Measurements from ENCODE around the gene CACNA1E. TPM values are rescaled to one million over a fixed set of nuclear protein-coding genes. Genes with fewer than 3 reads are reported as not detected.

The CACNA1E gene
- total RNA-seq, 2 experiments from 2014 or later = not detected

DNA sequence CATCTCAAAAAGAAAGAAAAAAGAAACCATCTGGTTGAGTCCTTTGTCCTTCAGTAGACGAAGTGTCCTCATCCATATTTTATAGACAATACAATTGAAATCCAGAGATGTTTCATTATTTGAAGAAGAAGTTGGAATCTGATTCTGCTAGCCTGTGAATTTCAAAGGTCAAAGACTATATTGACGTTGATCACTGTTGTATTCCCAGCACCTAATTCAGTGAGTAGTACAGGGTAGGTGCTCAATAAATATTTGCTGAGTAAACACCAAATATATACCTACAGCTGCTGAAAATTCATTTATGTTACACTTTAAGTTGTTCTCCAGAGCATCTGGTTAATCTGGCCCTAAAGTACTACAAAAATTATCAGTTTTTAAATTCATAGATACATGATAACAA is 135.2 kb downstream of the CACNA1E start:
- no peak for ATAC-seq
- no peak overlapping the region for H3K4me3 Mint-ChIP-seq
- no peak for DNase-seq
- no peaks in the 10 kb centered on the region for H3K36me3 Mint-ChIP-seq (ENCODE audit: low read depth)
- peaks cover 6% of the 10 kb centered on the region for H3K27me3 Mint-ChIP-seq
- no peak overlapping the region for H3K27ac Mint-ChIP-seq
- intact Hi-C loops (cut with DNase I, micrococcal nuclease) = no loop called here
- POLR2A ChIA-PET = no interaction called here
- peaks cover 2% of the 10 kb centered on the region for H3K9me3 Mint-ChIP-seq (ENCODE audit: low read depth)
- CTCF ChIA-PET = no interaction called here
- H3K4me1 Mint-ChIP-seq = no peaks in the 10 kb centered on the region

DNA sequence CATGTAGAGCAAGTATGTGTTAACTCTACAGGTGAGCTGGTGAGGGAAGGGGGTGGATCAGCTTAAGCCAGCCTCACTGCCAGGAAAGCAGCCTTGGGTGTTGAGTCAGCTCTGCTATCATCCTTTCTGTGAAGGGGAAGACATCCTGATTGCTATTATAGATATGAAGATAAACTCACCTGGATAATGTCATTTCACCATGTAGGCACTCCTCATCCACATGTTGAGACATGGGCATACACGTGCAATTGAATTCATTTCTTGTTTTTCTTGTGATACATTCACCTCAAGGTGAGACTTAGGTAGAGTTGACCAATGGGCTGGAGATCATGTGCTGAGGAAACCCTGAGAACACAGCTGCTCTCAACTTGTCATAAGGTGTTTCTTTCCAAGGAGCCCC is 136.9 kb downstream of the CACNA1E start:
- DNase-seq = no peak
- intact Hi-C loops (cut with DNase I, micrococcal nuclease) = no loop called here
- Mint-ChIP-seq H3K4me3 (no peak overlapping the region), H3K27me3 (peaks cover 6% of the 10 kb centered on the region), H3K9me3 (ENCODE audit: low read depth) (no peaks in the 10 kb centered on the region), H3K27ac (no peak overlapping the region), H3K4me1 (no peaks in the 10 kb centered on the region), H3K36me3 (ENCODE audit: low read depth) (no peaks in the 10 kb centered on the region)
- ATAC-seq = no peak
- ChIA-PET CTCF (interaction anchor here (1.1 kb wide), 1 partner anchor 13 kb away, joined by 3 read pairs; no protein-coding TSS in a partner anchor), POLR2A (no interaction called here)

DNA sequence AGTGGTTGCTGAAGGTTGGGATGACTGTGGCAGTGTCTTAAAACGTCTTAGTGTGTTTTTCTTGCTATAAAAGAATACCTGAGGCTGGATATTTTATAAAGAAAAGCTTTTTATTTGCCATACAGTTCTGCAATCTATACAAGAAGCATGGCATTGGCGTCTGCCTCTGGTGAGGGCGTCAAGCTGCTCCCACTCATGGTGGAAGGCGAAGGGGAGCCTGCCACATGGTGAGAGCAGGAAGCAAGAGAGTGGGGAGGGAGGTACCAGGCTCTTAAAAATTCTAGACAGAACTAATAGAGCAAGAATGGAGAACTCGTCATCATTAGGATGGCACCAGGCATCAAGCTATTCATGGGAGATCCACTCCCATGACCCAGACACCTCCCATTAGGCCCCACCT is 140.5 kb downstream of the CACNA1E start:
- Mint-ChIP-seq H3K27me3 (peaks cover 3% of the 10 kb centered on the region), H3K4me1 (no peaks in the 10 kb centered on the region), H3K36me3 (ENCODE audit: low read depth) (no peaks in the 10 kb centered on the region), H3K27ac (no peak overlapping the region), H3K9me3 (ENCODE audit: low read depth) (no peaks in the 10 kb centered on the region), H3K4me3 (no peak overlapping the region)
- intact Hi-C loops (cut with DNase I, micrococcal nuclease) = no loop called here
- POLR2A ChIA-PET = no interaction called here
- ATAC-seq = no peak
- CTCF ChIA-PET = no interaction called here
- DNase-seq = no peak

DNA sequence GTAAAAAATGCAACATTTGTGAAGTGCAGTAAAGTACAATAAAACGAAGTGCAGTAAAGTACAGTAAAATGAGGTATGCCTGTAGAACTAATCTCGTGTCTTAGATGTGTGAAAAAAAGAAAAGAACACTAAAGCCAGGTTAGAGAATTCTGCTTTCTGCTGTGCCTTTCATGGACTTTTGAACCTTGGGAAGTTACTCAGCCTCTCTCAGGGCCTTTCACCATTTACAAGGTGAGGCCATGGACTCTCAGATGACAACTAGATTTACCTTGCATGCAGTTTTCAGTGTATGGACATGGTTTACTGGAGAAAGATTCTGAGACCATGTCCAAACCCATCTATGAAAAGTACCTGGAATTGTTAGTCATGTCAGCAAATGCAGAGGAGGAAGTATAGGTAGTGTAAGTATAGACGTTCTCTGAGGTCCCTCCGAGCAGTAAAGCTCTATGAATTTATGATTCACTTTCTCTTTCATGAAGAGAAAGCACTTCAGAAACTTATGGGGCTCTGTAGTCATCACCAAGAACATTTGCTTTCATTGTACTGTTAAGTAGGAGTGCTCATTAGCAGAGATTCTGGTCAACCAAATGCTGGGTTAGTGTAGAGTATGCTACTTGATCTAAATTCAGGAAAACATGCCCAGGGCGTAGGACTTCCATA is 143.1 kb downstream of the CACNA1E start:
- ChIA-PET CTCF (no interaction called here), POLR2A (no interaction called here)
- Mint-ChIP-seq H3K27ac (no peak overlapping the region), H3K36me3 (ENCODE audit: low read depth) (no peaks in the 10 kb centered on the region), H3K27me3 (peaks cover 7% of the 10 kb centered on the region), H3K9me3 (ENCODE audit: low read depth) (no peaks in the 10 kb centered on the region), H3K4me1 (no peaks in the 10 kb centered on the region), H3K4me3 (no peak overlapping the region)
- no peak for ATAC-seq
- intact Hi-C loops (cut with DNase I, micrococcal nuclease) = no loop called here
- no peak for DNase-seq

DNA sequence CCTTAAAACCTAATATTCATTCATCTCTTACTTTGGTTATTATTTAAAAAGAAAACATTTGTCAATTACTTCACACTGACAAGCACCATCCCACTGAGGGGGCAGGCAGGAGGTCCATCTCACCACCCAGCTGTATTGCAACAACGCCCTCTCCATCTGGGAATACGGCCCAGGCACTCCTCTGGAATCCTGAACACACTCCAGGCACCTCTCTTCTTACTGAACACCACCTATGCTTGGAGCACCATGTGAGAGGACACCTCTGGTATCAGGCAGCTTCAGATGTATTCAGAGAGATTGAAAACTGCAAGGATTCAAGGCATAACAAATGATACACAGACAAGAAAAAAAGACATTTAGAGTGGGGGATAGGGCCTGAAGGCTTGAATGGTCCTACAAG is 147.1 kb downstream of the CACNA1E start:
- POLR2A ChIA-PET = no interaction called here
- no peaks in the 10 kb centered on the region for H3K9me3 Mint-ChIP-seq (ENCODE audit: low read depth)
- H3K4me1 Mint-ChIP-seq = no peaks in the 10 kb centered on the region
- H3K27me3 Mint-ChIP-seq = peaks cover 7% of the 10 kb centered on the region
- no peak for ATAC-seq
- intact Hi-C loops (cut with DNase I, micrococcal nuclease) = no loop called here
- no peak overlapping the region for H3K27ac Mint-ChIP-seq
- no peak overlapping the region for H3K4me3 Mint-ChIP-seq
- DNase-seq = no peak
- no peaks in the 10 kb centered on the region for H3K36me3 Mint-ChIP-seq (ENCODE audit: low read depth)
- CTCF ChIA-PET = interaction anchor here (0.6 kb wide), 1 partner anchor 478 kb away, joined by 3 read pairs; no protein-coding TSS in a partner anchor

DNA sequence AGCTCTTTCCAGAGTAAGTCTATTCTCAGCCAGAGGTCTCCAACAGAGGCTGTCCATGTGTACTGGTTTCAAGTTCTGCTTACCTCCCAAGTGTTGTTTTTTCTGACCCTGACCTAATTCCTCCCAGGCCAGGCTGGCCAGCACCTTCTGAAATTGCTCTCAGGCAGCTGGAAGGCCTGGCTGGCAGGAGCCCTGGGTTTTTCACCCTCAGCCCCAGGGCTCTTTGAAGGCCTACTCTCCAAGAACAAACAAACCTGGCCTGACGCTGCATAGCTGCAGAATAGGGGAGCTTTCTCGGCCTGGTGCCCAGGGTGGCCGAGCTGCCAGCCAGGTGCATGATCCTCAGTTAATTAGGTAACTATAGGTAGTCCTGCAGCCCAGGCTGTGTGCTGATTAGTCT is 147.5 kb downstream of the CACNA1E start:
- intact Hi-C loops (cut with DNase I, micrococcal nuclease) = no loop called here
- ChIA-PET CTCF (interaction anchor here (0.6 kb wide), 1 partner anchor 477 kb away, joined by 3 read pairs; no protein-coding TSS in a partner anchor), POLR2A (no interaction called here)
- Mint-ChIP-seq H3K4me1 (no peaks in the 10 kb centered on the region), H3K27me3 (peaks cover 7% of the 10 kb centered on the region), H3K27ac (no peak overlapping the region), H3K36me3 (ENCODE audit: low read depth) (no peaks in the 10 kb centered on the region), H3K4me3 (no peak overlapping the region), H3K9me3 (ENCODE audit: low read depth) (no peaks in the 10 kb centered on the region)
- ATAC-seq (no peak), DNase-seq (no peak)

DNA sequence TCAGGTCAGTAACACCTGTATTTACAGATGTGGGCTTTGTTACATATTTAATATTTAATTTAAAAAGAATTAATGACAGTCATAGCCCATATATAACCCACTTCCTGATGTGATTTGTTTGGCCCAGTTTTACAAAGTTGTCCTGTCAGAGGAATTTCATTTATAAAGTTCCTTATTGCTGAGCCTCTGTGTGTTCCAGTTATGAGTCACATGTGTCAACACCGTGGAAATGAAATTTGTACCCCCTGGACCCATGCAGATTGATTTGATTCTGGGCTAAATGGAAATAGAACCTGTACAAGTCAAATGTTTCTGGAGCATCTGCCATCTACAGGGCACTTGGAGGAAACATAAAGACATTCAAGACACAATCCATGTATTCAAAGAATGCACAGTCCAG is 149.2 kb downstream of the CACNA1E start:
- ATAC-seq (no peak), DNase-seq (no peak)
- Mint-ChIP-seq H3K27me3 (peaks cover 6% of the 10 kb centered on the region), H3K4me3 (no peak overlapping the region), H3K4me1 (no peaks in the 10 kb centered on the region), H3K9me3 (ENCODE audit: low read depth) (no peaks in the 10 kb centered on the region), H3K27ac (no peak overlapping the region), H3K36me3 (ENCODE audit: low read depth) (no peaks in the 10 kb centered on the region)
- ChIA-PET CTCF (interaction anchor here (0.9 kb wide), 1 partner anchor 305 kb away, joined by 4 read pairs; no protein-coding TSS in a partner anchor), POLR2A (no interaction called here)
- intact Hi-C loops (cut with DNase I, micrococcal nuclease) = no loop called here

DNA sequence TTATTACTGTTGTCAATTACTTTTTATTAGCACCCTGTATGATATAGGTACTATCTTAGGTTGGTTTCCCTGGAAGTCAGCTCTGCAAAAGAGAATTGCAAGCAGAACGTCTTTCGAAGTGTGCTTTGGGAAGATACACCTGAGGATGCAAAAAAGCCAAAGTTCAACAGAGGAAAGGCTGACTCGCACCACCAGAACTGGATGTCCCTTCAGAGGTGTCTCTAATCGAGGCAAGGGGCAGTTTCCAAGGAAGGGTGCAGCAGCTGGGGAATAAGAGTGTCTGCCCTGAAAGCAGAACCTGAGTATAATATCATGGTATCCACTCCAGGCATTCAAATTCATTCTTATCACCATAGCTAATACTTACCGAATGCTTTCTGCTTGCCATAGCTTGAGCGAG is 149.6 kb downstream of the CACNA1E start:
- Mint-ChIP-seq H3K27me3 (peaks cover 10% of the 10 kb centered on the region), H3K36me3 (ENCODE audit: low read depth) (no peaks in the 10 kb centered on the region), H3K27ac (no peak overlapping the region), H3K4me1 (no peaks in the 10 kb centered on the region), H3K4me3 (no peak overlapping the region), H3K9me3 (ENCODE audit: low read depth) (no peaks in the 10 kb centered on the region)
- DNase-seq = no peak
- POLR2A ChIA-PET = no interaction called here
- intact Hi-C loops (cut with DNase I, micrococcal nuclease) = no loop called here
- ATAC-seq = no peak
- CTCF ChIA-PET = interaction anchor here (0.7 kb wide), 1 partner anchor 101 kb away, joined by 3 read pairs; no protein-coding TSS in a partner anchor

DNA sequence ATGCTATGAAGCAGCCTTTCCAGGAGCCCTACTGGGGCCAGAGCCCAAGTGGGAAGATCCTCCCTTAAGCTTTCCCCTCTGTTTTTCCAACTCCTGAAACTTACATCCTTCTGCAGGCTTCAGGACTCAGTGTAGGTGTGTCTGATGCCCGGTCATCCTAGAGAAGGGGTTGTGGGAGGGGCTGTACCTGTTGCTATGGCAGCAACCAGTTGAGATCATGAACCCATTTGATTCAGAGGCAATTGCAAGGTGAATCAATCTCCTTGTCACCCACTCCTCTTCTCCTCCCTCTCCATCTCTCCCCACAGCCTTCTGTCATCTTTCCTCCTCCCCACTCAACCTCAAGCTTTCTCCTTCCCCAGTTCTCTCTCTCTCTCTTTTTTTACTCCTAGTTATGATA is 151.8 kb downstream of the CACNA1E start:
- intact Hi-C loops (cut with DNase I, micrococcal nuclease) = no loop called here
- DNase-seq (no peak), ATAC-seq (no peak)
- Mint-ChIP-seq H3K4me1 (no peaks in the 10 kb centered on the region), H3K27me3 (peaks cover 16% of the 10 kb centered on the region), H3K36me3 (ENCODE audit: low read depth) (no peaks in the 10 kb centered on the region), H3K9me3 (ENCODE audit: low read depth) (no peaks in the 10 kb centered on the region), H3K4me3 (no peak overlapping the region), H3K27ac (no peak overlapping the region)
- CTCF ChIA-PET = no interaction called here
- POLR2A ChIA-PET = interaction anchor here (0.6 kb wide), 1 partner anchor 234 kb away, joined by 3 read pairs; no protein-coding TSS in a partner anchor

DNA sequence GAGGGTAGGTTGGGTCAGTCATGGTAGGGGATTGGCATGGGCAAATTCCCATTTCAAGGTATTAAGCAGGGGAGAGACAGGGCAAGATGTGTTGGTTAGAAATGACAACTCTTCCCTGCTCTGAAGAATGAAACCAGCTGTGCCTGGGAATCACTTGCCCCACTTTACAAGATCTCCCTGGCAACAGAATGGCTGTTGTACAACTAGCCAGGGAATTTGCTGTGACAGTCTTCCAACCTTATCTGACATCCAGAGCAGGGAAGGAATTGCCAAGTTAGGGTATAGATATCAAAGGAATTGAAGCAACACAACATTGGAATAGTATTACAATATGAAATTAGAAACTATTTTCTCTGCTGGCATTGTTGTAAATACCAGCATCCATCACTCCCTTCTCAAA is 154.7 kb downstream of the CACNA1E start:
- ChIA-PET CTCF (no interaction called here), POLR2A (interaction anchor here (0.6 kb wide), 1 partner anchor 11 kb away, joined by 3 read pairs; no protein-coding TSS in a partner anchor)
- DNase-seq (no peak), ATAC-seq (no peak)
- no peak overlapping the region for H3K27ac Mint-ChIP-seq
- intact Hi-C loops (cut with DNase I, micrococcal nuclease) = no loop called here
- H3K4me3 Mint-ChIP-seq = no peak overlapping the region
- peaks cover 19% of the 10 kb centered on the region for H3K27me3 Mint-ChIP-seq
- no peaks in the 10 kb centered on the region for H3K36me3 Mint-ChIP-seq (ENCODE audit: low read depth)
- no peaks in the 10 kb centered on the region for H3K4me1 Mint-ChIP-seq
- H3K9me3 Mint-ChIP-seq (ENCODE audit: low read depth) = no peaks in the 10 kb centered on the region

DNA sequence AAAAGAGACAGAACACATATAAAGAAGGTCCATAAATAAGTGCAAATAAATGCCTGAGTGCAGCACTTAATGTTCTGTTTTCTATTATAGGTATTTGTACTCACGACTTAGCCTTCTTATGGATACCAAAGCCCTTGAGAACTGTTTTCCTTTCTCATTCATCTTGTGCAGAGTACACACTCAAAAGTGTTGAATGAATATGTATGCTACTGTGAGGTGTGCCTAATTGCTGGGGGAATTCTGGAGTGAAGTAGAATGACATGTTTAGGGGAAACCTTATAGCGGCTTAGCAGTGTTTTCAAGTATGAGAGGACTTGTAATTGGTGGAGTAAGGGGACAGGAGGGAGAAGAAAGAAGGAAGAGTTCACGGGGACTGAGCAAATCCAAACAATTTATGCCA is 157.6 kb downstream of the CACNA1E start:
- no peak overlapping the region for H3K27ac Mint-ChIP-seq
- no peak for ATAC-seq
- peaks cover 25% of the 10 kb centered on the region for H3K27me3 Mint-ChIP-seq
- CTCF ChIA-PET = no interaction called here
- H3K4me3 Mint-ChIP-seq = no peak overlapping the region
- intact Hi-C loops (cut with DNase I, micrococcal nuclease) = no loop called here
- no peaks in the 10 kb centered on the region for H3K36me3 Mint-ChIP-seq (ENCODE audit: low read depth)
- H3K4me1 Mint-ChIP-seq = no peaks in the 10 kb centered on the region
- H3K9me3 Mint-ChIP-seq (ENCODE audit: low read depth) = no peaks in the 10 kb centered on the region
- no peak for DNase-seq
- POLR2A ChIA-PET = no interaction called here

DNA sequence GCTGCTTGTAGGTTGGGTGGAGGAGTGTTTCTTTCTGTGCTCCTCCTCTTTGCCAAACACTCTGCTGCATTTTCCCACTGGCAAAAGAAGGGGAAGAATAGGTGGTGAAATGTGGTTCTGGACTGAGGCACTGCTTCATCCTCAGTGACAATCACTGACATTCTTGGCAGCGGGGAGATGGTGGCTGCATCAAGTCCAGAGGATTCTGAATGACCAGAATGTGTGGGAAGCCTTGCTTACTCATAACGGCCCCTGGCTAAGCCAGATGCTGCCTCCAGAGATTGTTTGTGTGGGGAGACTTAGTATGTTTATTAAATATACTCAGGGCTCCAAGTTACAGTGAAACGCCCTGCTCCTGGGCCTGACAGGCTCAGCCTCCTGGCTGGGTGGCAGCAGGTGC is 160.3 kb downstream of the CACNA1E start:
- DNase-seq = no peak
- intact Hi-C loops (cut with DNase I, micrococcal nuclease) = no loop called here
- H3K4me1 Mint-ChIP-seq = no peaks in the 10 kb centered on the region
- H3K36me3 Mint-ChIP-seq (ENCODE audit: low read depth) = no peaks in the 10 kb centered on the region
- peaks cover 19% of the 10 kb centered on the region for H3K27me3 Mint-ChIP-seq
- ATAC-seq = no peak
- ChIA-PET CTCF (no interaction called here), POLR2A (no interaction called here)
- no peak overlapping the region for H3K4me3 Mint-ChIP-seq
- no peaks in the 10 kb centered on the region for H3K9me3 Mint-ChIP-seq (ENCODE audit: low read depth)
- H3K27ac Mint-ChIP-seq = no peak overlapping the region
